Measurements from ENCODE around the gene TCF7.

The TCF7 gene

DNA sequence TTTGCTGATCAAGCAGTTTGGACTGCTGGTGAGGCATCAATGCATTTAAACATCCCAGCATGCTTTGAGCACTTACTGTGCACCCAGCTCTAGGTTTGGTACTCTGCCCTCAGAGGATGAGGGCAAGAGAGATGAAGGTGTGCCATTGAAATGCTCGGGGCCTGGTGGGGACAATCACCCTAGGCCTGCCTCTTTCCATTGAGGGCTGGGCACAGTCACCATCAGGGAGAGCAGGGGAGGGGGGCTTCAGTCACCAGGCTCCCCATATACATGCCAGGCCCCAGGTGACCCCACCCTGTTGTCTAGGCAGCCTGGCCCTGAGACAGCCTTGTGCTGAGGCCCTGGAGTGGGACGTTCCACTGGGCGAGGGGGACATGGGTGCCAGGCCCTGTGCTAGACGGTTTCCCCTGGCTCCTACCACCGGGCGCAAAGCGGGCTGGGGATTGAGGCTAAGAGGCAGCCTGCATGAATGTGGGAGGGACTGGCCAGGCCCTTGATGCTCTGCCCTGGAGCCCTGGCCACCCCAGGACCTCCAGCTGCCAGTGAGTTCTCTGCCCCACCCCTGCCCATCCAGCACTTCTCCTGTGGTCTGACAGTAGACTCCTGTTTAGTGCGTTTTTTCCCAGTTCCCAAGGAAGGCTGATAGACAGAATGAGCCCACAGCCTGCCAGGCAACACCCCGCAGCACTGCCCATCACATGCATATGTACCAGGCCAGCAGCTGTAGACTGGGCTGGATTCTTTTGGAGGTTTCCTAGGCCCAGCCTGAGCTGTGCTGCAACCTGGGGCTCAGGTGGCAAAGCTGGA, 18.9 kb downstream of the TCF7 start:
- Histone ChIP-seq H3K27ac (replicated peaks) (no peak overlapping the region), H3K27me3 (ENCODE audit: insufficient read depth, poor library complexity, severe bottlenecking) (no peaks in the 10 kb centered on the region), H3K4me3 (replicated peaks; ENCODE audit: insufficient read depth, low read length) (no peak overlapping the region)
- no peak for DNase-seq (ENCODE audit: low read depth in 1 of 2, low spot score in 1 of 2)
- TF ChIP-seq POLR2AphosphoS5 (IDR thresholded peaks at IDR 0.05; ENCODE audit: low read depth) (no peak), SPI1 (IDR thresholded peaks at IDR 0.05; ENCODE audit: borderline replicate concordance, low read depth) (no peak), GABPA (IDR thresholded peaks at IDR 0.05; ENCODE audit: low read depth) (no peak)
- TF ChIP-seq, protein P1, sequence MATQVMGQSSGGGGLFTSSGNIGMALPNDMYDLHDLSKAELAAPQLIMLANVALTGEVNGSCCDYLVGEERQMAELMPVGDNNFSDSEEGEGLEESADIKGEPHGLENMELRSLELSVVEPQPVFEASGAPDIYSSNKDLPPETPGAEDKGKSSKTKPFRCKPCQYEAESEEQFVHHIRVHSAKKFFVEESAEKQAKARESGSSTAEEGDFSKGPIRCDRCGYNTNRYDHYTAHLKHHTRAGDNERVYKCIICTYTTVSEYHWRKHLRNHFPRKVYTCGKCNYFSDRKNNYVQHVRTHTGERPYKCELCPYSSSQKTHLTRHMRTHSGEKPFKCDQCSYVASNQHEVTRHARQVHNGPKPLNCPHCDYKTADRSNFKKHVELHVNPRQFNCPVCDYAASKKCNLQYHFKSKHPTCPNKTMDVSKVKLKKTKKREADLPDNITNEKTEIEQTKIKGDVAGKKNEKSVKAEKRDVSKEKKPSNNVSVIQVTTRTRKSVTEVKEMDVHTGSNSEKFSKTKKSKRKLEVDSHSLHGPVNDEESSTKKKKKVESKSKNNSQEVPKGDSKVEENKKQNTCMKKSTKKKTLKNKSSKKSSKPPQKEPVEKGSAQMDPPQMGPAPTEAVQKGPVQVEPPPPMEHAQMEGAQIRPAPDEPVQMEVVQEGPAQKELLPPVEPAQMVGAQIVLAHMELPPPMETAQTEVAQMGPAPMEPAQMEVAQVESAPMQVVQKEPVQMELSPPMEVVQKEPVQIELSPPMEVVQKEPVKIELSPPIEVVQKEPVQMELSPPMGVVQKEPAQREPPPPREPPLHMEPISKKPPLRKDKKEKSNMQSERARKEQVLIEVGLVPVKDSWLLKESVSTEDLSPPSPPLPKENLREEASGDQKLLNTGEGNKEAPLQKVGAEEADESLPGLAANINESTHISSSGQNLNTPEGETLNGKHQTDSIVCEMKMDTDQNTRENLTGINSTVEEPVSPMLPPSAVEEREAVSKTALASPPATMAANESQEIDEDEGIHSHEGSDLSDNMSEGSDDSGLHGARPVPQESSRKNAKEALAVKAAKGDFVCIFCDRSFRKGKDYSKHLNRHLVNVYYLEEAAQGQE (IDR thresholded peaks at IDR 0.05; ENCODE audit: insufficient replicate concordance, low read depth) = no peak
- TF ChIP-seq, protein P2, sequence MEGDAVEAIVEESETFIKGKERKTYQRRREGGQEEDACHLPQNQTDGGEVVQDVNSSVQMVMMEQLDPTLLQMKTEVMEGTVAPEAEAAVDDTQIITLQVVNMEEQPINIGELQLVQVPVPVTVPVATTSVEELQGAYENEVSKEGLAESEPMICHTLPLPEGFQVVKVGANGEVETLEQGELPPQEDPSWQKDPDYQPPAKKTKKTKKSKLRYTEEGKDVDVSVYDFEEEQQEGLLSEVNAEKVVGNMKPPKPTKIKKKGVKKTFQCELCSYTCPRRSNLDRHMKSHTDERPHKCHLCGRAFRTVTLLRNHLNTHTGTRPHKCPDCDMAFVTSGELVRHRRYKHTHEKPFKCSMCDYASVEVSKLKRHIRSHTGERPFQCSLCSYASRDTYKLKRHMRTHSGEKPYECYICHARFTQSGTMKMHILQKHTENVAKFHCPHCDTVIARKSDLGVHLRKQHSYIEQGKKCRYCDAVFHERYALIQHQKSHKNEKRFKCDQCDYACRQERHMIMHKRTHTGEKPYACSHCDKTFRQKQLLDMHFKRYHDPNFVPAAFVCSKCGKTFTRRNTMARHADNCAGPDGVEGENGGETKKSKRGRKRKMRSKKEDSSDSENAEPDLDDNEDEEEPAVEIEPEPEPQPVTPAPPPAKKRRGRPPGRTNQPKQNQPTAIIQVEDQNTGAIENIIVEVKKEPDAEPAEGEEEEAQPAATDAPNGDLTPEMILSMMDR (IDR thresholded peaks at IDR 0.05; ENCODE audit: insufficient read depth, low read length) = no peak

DNA sequence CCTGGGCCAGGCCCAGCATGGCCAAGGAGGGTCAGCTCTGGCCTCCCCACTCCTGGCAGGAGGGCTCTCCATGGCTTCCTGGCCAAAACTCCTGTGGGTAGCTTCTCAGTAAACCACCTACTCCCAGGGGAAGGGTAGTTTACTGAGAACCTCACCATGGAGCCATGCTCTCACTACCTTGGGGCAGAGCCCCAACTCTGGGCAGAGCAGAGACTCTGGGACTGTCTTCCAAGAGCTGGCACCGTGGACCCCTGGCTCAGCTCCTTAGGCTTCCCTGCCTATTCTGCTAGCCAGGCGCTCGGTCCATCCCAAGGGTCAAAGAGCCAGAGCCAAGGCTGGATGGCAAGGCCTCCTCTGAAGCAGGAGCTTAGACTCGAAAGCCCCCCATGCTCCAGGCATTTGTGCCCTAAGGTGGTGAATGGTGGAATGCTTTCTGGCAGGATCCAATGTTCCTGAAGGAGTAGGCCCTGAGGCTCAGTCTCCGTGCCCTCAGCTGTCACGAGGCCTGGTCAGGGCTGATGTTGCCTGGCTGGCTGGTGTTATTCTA, 19.6 kb downstream of the TCF7 start:
- no peak overlapping the region for H3K27ac ChIP-seq (replicated peaks)
- no peaks in the 10 kb centered on the region for H3K27me3 ChIP-seq (ENCODE audit: insufficient read depth, poor library complexity, severe bottlenecking)
- DNase-seq (ENCODE audit: low read depth in 1 of 2, low spot score in 1 of 2) = no peak
- H3K4me3 ChIP-seq (replicated peaks; ENCODE audit: insufficient read depth, low read length) = no peak overlapping the region
- no peak for TF ChIP-seq GABPA (IDR thresholded peaks at IDR 0.05; ENCODE audit: low read depth)
- TF ChIP-seq POLR2AphosphoS5 (IDR thresholded peaks at IDR 0.05; ENCODE audit: low read depth) = no peak
- TF ChIP-seq, protein P2 (IDR thresholded peaks at IDR 0.05; ENCODE audit: insufficient read depth, low read length) = no peak
- no peak for TF ChIP-seq SPI1 (IDR thresholded peaks at IDR 0.05; ENCODE audit: borderline replicate concordance, low read depth)
- TF ChIP-seq, protein P1 (IDR thresholded peaks at IDR 0.05; ENCODE audit: insufficient replicate concordance, low read depth) = no peak

DNA sequence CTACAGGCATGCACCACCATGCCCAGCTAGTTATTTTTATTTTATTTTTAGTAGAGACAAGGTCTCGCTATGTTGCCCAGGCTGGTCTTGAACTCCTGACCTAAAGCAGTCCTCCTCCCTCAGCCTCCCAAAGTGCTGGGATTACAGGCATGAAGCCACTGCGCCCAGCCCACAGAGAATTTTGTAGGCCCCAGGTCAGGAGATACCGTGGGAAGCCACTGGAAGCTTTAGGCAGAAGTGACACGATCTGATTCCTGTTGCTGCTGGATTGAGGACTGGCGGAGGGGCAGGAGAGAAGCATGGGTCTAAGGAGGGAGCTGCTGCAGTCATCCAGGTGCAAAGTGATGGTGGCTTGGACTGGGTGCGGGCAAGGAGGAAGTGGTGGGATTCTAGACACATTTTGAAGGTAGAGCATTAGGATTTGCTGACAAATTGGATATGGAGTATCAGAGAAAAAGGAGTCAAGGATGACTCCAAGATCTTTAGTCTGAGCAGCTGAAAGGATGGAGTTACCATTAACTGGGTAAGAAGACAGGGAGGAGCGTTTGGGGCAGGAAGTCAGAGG, 20.7 kb downstream of the TCF7 start:
- no peak for DNase-seq (ENCODE audit: low read depth in 1 of 2, low spot score in 1 of 2)

More for the DNA sequence above, 20.7 kb downstream of the TCF7 start:
- H3K27ac ChIP-seq (replicated peaks) = no peak overlapping the region
- no peak overlapping the region for H3K4me3 ChIP-seq (replicated peaks; ENCODE audit: insufficient read depth, low read length)
- TF ChIP-seq, protein P1 (IDR thresholded peaks at IDR 0.05; ENCODE audit: insufficient replicate concordance, low read depth) = no peak
- TF ChIP-seq GABPA (IDR thresholded peaks at IDR 0.05; ENCODE audit: low read depth) (no peak), SPI1 (IDR thresholded peaks at IDR 0.05; ENCODE audit: borderline replicate concordance, low read depth) (no peak), POLR2AphosphoS5 (IDR thresholded peaks at IDR 0.05; ENCODE audit: low read depth) (no peak)
- TF ChIP-seq, protein P2 (IDR thresholded peaks at IDR 0.05; ENCODE audit: insufficient read depth, low read length) = no peak
- H3K27me3 ChIP-seq (ENCODE audit: insufficient read depth, poor library complexity, severe bottlenecking) = no peaks in the 10 kb centered on the region

All from HL-60 (cell line).